Body of pancreas (tissue), 4 donors: ENCODE data around the gene MBNL1. TPM values are rescaled to one million over a fixed set of nuclear protein-coding genes. Genes with fewer than 3 reads are reported as not detected.

Source experiments
- ATAC-seq: fragments of 150-250 bp; one replicate; pipeline ENCODE4 v1.9.1; 2016
- DNase-seq, 4 donors: peaks; one replicate each; pipeline ENCODE4 v3.0.0-alpha.2; 2019
- H3K27ac ChIP-seq, 4 donors: fragments of 200-600 bp; sonication (generic); 1 replicate in 3 of 4; 2 replicates in 1 of 4; pipeline versions ENCODE4 v1.5.1 to v1.6.1; 2016 to 2019; ENCODE audit warnings: mild to moderate bottlenecking in 1 of 4, mixed read lengths in 1 of 4, moderate library complexity in 1 of 4
- H3K27me3 ChIP-seq, 2 donors: fragments of 200-600 bp; sonication (generic); one replicate each; pipeline ENCODE4 v1.6.0; 2016; ENCODE audit warnings: mild to moderate bottlenecking in 1 of 2
- H3K36me3 ChIP-seq, 2 donors: fragments of 200-600 bp; sonication (generic); replicated peaks in 1 of 2; 2 replicates each; pipeline ENCODE4 v1.5.1; 2016; ENCODE audit warnings: low read depth in 2 of 2; ENCODE audit not compliant: insufficient read depth in 1 of 2
- H3K4me1 ChIP-seq: fragments of 200-600 bp; sonication (generic); one replicate; pipeline ENCODE4 v1.6.0; 2016
- H3K4me3 ChIP-seq, 2 donors: fragments of 200-600 bp; sonication (generic); 1 replicate in 1 of 2; 2 replicates in 1 of 2; pipeline ENCODE4 v1.5.1; 2016 to 2019
- H3K9me3 ChIP-seq, 3 donors: fragments of 200-600 bp; sonication (generic); 1 replicate in 2 of 3; 2 replicates in 1 of 3; pipeline ENCODE4 v1.5.1; 2016
- POLR2A ChIP-seq, 3 donors: fragments of 450-650 bp; IDR thresholded peaks; one replicate each; pipeline ENCODE4 v1.6.1; 2016; ENCODE audit warnings: antibody characterized with exemption in 3 of 3, mild to moderate bottlenecking in 2 of 3
- WGBS, 2 donors: methylation state at CpG; one replicate each; pipeline ENCODE4 v1.1.5; 2017; 5-methylcytosine and 5-hydroxymethylcytosine counted together
- intact Hi-C: fragments of 100-400 bp; cut with DNase I; formaldehyde crosslinking; loops from one replicate; pipeline ENCODE4 v1.15.1; 2023
- total RNA-seq, 2 donors: library from RNA; depleted of rRNA; stranded (reverse); fragments of >200 nt; gene quantifications; one replicate each; pipeline ENCODE4 v1.1.0, GENCODE V29; 2016
- TF ChIP-seq, protein P1 (sequence below), 7 experiments: fragments of 450-650 bp in 4 of 7; fragments of 200-600 bp in 3 of 7; sonication (generic) in 3 of 7; IDR thresholded peaks; one replicate each; pipeline ENCODE4 v1.5.1; 2016 to 2019; ENCODE audit warnings: antibody characterized with exemption in 7 of 7

MBNL1 gene
- total RNA-seq, 2 donors from 2014 or later = 77.3 to 82.4 TPM

DNA sequence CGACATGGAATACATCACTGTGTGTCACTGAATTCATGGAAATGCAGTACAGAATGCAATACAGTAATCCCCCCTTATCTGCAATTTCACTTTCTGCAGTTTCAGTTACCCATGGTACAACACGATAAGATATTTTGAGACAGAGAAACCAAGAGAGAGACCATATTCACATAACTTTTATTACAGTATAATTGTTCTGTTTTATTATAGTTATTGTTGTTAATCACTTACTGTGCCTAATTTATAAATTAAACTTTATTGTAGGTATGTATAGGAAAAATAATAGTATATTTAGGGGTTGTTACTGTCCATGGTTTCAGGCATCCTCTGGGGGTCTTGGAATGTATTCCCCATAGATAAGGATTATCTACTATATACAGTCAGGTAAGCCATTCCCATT, 61.8 kb downstream of the MBNL1 start:
- Histone ChIP-seq H3K27me3 (no peaks in the 10 kb centered on the region), H3K4me3 (no peak overlapping the region), H3K9me3 (no peaks in the 10 kb centered on the region), H3K4me1 (peaks cover 40% of the 10 kb centered on the region), H3K27ac (peak overlapping the region; percentile 18 to 58 (median 46)), H3K36me3 (no peaks in the 10 kb centered on the region)
- DNase-seq (no peak), ATAC-seq (no peak)
- TF ChIP-seq POLR2A (IDR thresholded peaks at IDR 0.05) = no peak
- TF ChIP-seq, protein P1, sequence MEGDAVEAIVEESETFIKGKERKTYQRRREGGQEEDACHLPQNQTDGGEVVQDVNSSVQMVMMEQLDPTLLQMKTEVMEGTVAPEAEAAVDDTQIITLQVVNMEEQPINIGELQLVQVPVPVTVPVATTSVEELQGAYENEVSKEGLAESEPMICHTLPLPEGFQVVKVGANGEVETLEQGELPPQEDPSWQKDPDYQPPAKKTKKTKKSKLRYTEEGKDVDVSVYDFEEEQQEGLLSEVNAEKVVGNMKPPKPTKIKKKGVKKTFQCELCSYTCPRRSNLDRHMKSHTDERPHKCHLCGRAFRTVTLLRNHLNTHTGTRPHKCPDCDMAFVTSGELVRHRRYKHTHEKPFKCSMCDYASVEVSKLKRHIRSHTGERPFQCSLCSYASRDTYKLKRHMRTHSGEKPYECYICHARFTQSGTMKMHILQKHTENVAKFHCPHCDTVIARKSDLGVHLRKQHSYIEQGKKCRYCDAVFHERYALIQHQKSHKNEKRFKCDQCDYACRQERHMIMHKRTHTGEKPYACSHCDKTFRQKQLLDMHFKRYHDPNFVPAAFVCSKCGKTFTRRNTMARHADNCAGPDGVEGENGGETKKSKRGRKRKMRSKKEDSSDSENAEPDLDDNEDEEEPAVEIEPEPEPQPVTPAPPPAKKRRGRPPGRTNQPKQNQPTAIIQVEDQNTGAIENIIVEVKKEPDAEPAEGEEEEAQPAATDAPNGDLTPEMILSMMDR (IDR thresholded peaks at IDR 0.05) = no peak
- 70 to 80% methylated on average over 2 of the region's 2 CpGs for WGBS, 2 donors
- intact Hi-C loops = no loop called here

- Histone ChIP-seq H3K9me3 (no peaks in the 10 kb centered on the region), H3K27ac (peak overlapping the region; percentile 18 to 58 (median 46)), H3K4me3 (no peak overlapping the region), H3K36me3 (no peaks in the 10 kb centered on the region), H3K4me1 (peaks cover 40% of the 10 kb centered on the region), H3K27me3 (no peaks in the 10 kb centered on the region)
- intact Hi-C loops = no loop called here
- 58 to 73% methylated on average over 2 of the region's 2 CpGs for WGBS, 2 donors
- DNase-seq (no peak), ATAC-seq (peak; percentile 45)
- TF ChIP-seq, protein P1 (IDR thresholded peaks at IDR 0.05) = no peak
- no peak for TF ChIP-seq POLR2A (IDR thresholded peaks at IDR 0.05)
Measured at GRCh38 chr3:152331018-152331541, 62.4 kb downstream of the MBNL1 start.

GRCh38 chr3:152331998-152332397, 63.3 kb downstream of the MBNL1 start:
- Histone ChIP-seq H3K4me3 (no peak overlapping the region), H3K27ac (peak overlapping the region in 1 of 4 donors; percentile 58), H3K9me3 (no peaks in the 10 kb centered on the region), H3K36me3 (no peaks in the 10 kb centered on the region), H3K27me3 (no peaks in the 10 kb centered on the region), H3K4me1 (peaks cover 40% of the 10 kb centered on the region)
- intact Hi-C loops = no loop called here
- TF ChIP-seq POLR2A (IDR thresholded peaks at IDR 0.05) = no peak
- TF ChIP-seq, protein P1 (IDR thresholded peaks at IDR 0.05) = no peak
- ATAC-seq (no peak), DNase-seq (no peak)
- WGBS, 2 donors = 3 to 20% methylated on average over 1 of the region's 1 CpG

GRCh38 chr3:152333928-152334327, 65.2 kb downstream of the MBNL1 start:
- DNase-seq (no peak), ATAC-seq (no peak)
- Histone ChIP-seq H3K9me3 (no peaks in the 10 kb centered on the region), H3K4me1 (peaks cover 36% of the 10 kb centered on the region), H3K4me3 (no peak overlapping the region), H3K27me3 (no peaks in the 10 kb centered on the region), H3K36me3 (no peaks in the 10 kb centered on the region), H3K27ac (no peak overlapping the region)
- TF ChIP-seq, protein P1 (IDR thresholded peaks at IDR 0.05) = no peak
- TF ChIP-seq POLR2A (IDR thresholded peaks at IDR 0.05) = no peak
- intact Hi-C loops = no loop called here
- 88 to 92% methylated on average over 1 of the region's 1 CpG for WGBS, 2 donors

DNA sequence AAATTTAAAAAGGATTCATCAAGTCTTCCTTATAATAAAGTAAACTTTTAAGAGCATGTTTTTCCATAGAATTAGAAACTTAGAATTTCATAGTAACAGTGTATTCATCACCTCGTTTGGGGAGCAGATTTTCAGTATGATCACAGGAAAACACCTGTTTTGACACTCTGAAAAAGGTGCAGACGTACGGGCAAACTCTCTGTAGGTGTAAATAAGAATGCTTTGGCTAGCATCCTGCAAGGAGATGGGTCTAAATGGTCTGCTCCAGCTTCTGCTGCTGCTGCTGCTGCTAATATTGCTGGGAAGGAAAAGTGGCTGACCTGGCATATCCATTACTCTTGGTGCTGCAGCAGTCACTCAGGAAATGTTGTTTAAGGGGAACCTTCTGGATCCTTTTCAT, 66.0 kb downstream of the MBNL1 start:
- H3K27ac ChIP-seq = no peak overlapping the region
- WGBS, 2 donors = 85 to 91% methylated on average over 3 of the region's 3 CpGs
- TF ChIP-seq, protein P1 (IDR thresholded peaks at IDR 0.05) = no peak
- TF ChIP-seq POLR2A (IDR thresholded peaks at IDR 0.05) = no peak

More for the DNA sequence above, 66.0 kb downstream of the MBNL1 start:
- intact Hi-C loops = no loop called here
- Histone ChIP-seq H3K4me1 (peaks cover 31% of the 10 kb centered on the region), H3K36me3 (no peaks in the 10 kb centered on the region), H3K27me3 (no peaks in the 10 kb centered on the region), H3K9me3 (no peaks in the 10 kb centered on the region), H3K4me3 (no peak overlapping the region)
- DNase-seq (no peak), ATAC-seq (no peak)
